ENCODE measurements around the gene SMTNL2.

SMTNL2 gene

DNA sequence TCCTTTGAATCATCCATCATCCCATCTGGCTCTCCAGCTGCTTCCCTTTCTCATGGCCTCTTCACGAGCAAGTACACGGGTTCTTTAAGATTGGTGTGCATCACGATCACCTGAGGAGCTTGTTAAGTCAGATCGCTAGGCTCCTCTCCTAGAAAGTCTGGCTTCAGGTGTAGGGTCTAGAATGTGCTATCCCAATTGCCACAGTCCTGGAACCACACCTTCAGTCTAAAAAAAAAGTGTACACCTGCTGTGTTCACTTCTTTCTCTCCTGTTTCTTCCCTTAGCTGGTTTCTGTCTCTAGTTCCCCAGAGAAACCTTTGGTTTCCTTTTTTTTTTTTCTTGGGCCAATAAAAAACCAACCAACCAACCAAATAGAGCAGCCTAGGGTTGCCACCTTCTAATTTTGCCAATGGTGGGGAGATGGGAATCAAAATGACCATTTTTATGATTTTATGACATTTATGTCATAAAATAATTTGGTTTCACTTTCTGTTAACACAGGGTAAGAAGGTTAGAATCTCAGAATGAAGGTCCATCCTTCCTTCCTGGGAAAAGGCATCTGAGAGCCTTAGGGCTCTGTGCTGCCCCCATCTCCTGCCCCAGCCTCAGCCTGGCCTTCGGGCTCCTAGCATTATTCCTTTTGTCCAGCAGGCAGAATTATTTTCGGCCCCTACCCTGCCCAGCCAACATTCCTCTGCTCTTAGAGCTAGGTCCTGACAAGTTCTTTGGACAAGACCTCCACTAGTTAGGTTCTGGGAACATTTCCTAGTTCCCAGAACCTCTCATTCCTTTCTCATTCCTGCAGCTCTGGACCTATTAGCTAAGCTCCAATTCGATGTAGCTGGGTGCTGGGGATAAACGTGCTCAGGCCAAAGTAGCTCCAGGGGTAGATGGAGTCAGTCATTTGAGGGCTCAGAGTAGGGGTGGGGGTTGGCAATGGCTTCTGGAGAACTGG lies 22.0 kb upstream of the SMTNL2 start:
- Histone ChIP-seq H3K4me1 (ENCODE audit: control insufficient read depth, insufficient read depth, low read length) (no peaks in the 10 kb centered on the region; the same call in 1 of the 2 replicates), H3K4me3 (ENCODE audit: low read length) (no peak overlapping the region)
- no CpG with 5 or more reads among the region's 8 CpGs for WGBS (ENCODE audit: insufficient coverage, insufficient read length)

DNA sequence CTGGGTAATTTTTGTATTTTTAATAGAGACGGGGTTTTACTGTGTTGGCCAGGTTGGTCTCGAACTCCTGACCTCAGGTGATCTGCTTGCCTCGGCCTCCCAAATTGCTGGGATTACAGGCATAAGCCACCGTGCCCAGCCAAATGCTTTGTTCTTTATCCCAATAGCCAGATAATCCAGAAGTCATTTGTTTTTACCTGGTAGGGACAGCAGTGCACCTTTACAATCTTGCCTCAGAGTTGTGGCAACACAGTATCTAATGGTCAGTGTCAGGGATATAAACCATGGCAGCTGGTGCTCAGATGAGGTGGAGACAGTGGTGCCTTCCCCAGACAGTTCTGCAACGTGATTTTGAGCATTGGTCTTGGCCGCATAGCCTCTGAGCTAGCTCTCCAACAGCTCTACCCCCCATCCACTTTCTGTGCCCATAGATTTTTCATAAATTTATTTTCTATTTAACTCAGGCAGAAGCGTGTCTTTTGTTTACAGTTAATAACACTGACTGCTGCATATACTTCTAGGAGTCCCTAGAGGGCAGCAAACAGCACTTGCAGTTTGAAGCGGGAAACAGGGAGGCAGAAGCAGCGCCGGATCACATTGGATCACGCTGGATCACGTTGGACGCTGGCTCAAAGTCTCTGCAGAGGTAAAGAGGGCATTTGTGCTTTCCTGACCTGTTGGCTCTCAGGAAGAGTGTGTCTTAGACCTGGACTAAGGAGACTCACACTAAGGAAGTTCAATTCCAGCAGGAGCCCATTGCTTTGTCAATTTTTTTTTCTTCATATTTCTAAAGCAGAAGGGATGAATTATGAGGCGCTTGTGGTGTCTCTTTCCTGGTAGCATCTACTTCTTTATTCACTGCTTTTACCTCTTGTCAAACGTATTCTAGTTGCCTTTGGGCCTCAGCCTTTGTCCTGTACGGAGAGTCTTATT lies 18.9 kb upstream of the SMTNL2 start:
- H3K27me3 ChIP-seq (ENCODE audit: control insufficient read depth, insufficient read depth, low read length), result no peaks in the 10 kb centered on the region
- no peak overlapping the region for H3K27ac ChIP-seq (ENCODE audit: low read length)
- H3K9me3 ChIP-seq (ENCODE audit: control insufficient read depth, insufficient read depth, low read length), result no peaks in the 10 kb centered on the region
- DNase-seq (ENCODE audit: low read depth, low spot score), result peak; percentile 78
- H3K36me3 ChIP-seq (ENCODE audit: control insufficient read depth, insufficient read depth, low read length), result no peaks in the 10 kb centered on the region
- H3K4me3 ChIP-seq (ENCODE audit: low read length), result no peak overlapping the region
- no peaks in the 10 kb centered on the region for H3K4me1 ChIP-seq (ENCODE audit: control insufficient read depth, insufficient read depth, low read length)
- no CpG with 5 or more reads among the region's 16 CpGs for WGBS (ENCODE audit: insufficient coverage, insufficient read length)

More for the DNA sequence above, 22.0 kb upstream of the SMTNL2 start:
- Histone ChIP-seq H3K27ac (ENCODE audit: low read length) (no peak overlapping the region), H3K27me3 (ENCODE audit: control insufficient read depth, insufficient read depth, low read length) (no peaks in the 10 kb centered on the region), H3K9me3 (ENCODE audit: control insufficient read depth, insufficient read depth, low read length) (no peaks in the 10 kb centered on the region), H3K36me3 (ENCODE audit: control insufficient read depth, insufficient read depth, low read length) (no peaks in the 10 kb centered on the region; the same call in 1 of the 2 replicates)
- DNase-seq (ENCODE audit: low read depth, low spot score), result no peak

DNA sequence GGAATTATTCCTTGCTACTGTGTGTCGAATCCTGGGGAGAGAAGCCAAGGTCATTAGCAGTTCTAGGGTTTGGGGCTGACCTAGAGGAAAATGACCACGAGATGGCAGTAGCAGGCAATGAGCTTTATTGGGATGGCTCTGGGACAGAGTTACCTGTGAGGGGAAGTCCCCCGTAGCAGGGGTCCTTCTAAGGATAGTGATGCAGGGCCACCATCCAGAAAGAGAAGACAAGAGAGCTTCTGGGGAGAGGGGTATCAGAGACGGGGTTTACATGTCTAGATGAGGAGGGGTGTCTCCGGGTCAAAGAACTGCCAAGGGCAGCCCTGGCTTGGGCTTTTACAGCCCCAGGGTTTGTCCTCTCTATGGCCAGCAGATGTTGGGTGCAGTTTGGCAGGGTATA lies 17.5 kb upstream of the SMTNL2 start:
- Histone ChIP-seq H3K27me3 (ENCODE audit: control insufficient read depth, insufficient read depth, low read length) (no peaks in the 10 kb centered on the region), H3K27ac (ENCODE audit: low read length) (no peak overlapping the region), H3K4me3 (ENCODE audit: low read length) (no peak overlapping the region), H3K4me1 (ENCODE audit: control insufficient read depth, insufficient read depth, low read length) (no peaks in the 10 kb centered on the region), H3K36me3 (ENCODE audit: control insufficient read depth, insufficient read depth, low read length) (no peaks in the 10 kb centered on the region), H3K9me3 (ENCODE audit: control insufficient read depth, insufficient read depth, low read length) (no peaks in the 10 kb centered on the region)
- peak; percentile 90 for DNase-seq (ENCODE audit: low read depth, low spot score)
- WGBS (ENCODE audit: insufficient coverage, insufficient read length), result no CpG with 5 or more reads among the region's 5 CpGs

DNA sequence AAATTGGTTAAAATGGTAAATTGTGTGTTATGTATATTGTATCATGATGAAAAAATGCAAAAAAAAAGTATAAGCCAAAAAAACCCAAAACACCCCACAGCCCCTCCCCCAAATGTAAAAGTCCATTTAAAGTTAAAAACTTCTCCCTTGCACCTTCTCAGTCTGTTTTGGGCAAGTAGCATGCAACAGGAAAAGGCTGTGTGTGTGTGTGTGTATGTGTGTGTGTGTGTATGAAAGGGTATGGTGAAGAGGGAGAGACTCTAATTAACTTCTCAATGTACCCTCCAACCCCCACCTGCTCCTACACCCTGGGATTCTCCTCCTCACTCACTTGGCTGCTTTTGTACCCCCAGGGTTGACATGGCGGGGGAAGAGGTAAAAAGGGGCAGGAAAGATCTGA lies 14.7 kb upstream of the SMTNL2 start:
- Histone ChIP-seq H3K27me3 (ENCODE audit: control insufficient read depth, insufficient read depth, low read length) (no peaks in the 10 kb centered on the region), H3K27ac (ENCODE audit: low read length) (no peak overlapping the region), H3K4me1 (ENCODE audit: control insufficient read depth, insufficient read depth, low read length) (no peaks in the 10 kb centered on the region), H3K4me3 (ENCODE audit: low read length) (no peak overlapping the region), H3K9me3 (ENCODE audit: control insufficient read depth, insufficient read depth, low read length) (no peaks in the 10 kb centered on the region), H3K36me3 (ENCODE audit: control insufficient read depth, insufficient read depth, low read length) (no peaks in the 10 kb centered on the region)
- WGBS (ENCODE audit: insufficient coverage, insufficient read length), result no CpG with 5 or more reads among the region's 1 CpG
- no peak for DNase-seq (ENCODE audit: low read depth, low spot score)

DNA sequence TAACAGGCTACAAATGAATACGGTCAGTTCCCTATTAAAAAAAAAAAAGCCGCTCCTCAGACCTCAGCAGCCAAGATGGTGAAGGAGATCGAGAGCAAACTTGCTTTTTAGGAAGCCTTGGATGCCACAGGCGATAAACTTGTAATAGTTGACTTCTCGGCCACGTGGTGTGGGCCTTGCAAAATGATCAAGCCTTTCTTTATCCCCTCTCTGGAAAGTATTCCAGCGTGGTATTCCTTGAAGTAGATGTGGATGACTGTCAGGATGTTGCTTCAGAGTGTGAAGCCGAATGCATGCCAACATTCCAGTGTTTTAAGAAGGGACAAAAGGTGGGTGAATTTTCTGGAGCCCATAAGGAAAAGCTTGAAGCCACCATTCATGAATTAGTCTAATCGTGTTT lies 12.2 kb upstream of the SMTNL2 start:
- no CpG with 5 or more reads among the region's 9 CpGs for WGBS (ENCODE audit: insufficient coverage, insufficient read length)
- Histone ChIP-seq H3K4me3 (ENCODE audit: low read length) (no peak overlapping the region), H3K4me1 (ENCODE audit: control insufficient read depth, insufficient read depth, low read length) (peaks cover 13% of the 10 kb centered on the region), H3K27ac (ENCODE audit: low read length) (no peak overlapping the region), H3K9me3 (ENCODE audit: control insufficient read depth, insufficient read depth, low read length) (no peaks in the 10 kb centered on the region), H3K27me3 (ENCODE audit: control insufficient read depth, insufficient read depth, low read length) (no peaks in the 10 kb centered on the region), H3K36me3 (ENCODE audit: control insufficient read depth, insufficient read depth, low read length) (no peaks in the 10 kb centered on the region)
- DNase-seq (ENCODE audit: low read depth, low spot score), result no peak

DNA sequence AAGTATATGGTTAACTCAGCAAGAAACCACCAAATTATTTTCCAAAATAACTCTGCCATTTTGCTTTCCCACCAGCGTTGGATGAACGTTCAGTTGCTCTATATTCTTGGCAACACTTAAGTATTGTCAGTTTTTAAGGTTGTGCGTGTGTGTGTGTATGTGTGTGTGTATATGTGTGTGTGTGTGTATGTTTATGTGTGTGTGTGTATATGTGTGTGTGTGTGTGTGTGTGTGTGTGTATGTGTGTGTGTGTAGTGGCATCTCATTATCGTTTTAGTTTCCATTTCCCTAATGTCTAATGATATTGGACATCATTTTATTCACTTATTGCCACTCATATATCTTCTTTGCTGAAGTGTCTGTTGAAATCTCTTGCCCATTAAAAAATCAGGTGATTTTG lies 11.2 kb upstream of the SMTNL2 start:
- Histone ChIP-seq H3K36me3 (ENCODE audit: control insufficient read depth, insufficient read depth, low read length) (no peaks in the 10 kb centered on the region), H3K9me3 (ENCODE audit: control insufficient read depth, insufficient read depth, low read length) (no peaks in the 10 kb centered on the region), H3K27me3 (ENCODE audit: control insufficient read depth, insufficient read depth, low read length) (no peaks in the 10 kb centered on the region), H3K4me3 (ENCODE audit: low read length) (no peak overlapping the region), H3K27ac (ENCODE audit: low read length) (no peak overlapping the region), H3K4me1 (ENCODE audit: control insufficient read depth, insufficient read depth, low read length) (peaks cover 15% of the 10 kb centered on the region)
- 100% methylated on average over 1 of the region's 4 CpGs for WGBS (ENCODE audit: insufficient coverage, insufficient read length)
- DNase-seq (ENCODE audit: low read depth, low spot score), result no peak

DNA sequence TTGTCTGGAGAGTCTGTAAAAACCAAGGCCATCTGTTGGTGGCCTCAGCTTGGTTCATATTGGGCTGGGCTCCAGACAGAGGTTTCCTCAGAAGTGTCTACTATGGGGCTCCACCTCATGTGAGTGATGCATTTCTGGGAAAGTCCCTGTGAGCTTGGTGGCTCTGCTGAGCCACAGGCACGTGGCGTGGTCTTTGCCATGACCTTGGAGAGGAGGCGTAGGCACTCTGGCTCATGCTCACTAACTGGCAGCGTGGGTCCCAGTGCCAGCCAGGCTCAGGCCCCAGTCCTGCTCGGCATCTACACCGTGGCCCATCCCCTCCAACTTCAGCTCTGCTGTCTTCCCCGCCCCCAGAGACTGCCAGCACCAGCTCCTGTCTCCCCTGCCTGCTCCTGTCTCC lies 10.7 kb upstream of the SMTNL2 start:
- Histone ChIP-seq H3K4me1 (ENCODE audit: control insufficient read depth, insufficient read depth, low read length) (peaks cover 15% of the 10 kb centered on the region), H3K4me3 (ENCODE audit: low read length) (no peak overlapping the region), H3K9me3 (ENCODE audit: control insufficient read depth, insufficient read depth, low read length) (no peaks in the 10 kb centered on the region), H3K27ac (ENCODE audit: low read length) (no peak overlapping the region), H3K36me3 (ENCODE audit: control insufficient read depth, insufficient read depth, low read length) (no peaks in the 10 kb centered on the region), H3K27me3 (ENCODE audit: control insufficient read depth, insufficient read depth, low read length) (no peaks in the 10 kb centered on the region)
- no CpG with 5 or more reads among the region's 7 CpGs for WGBS (ENCODE audit: insufficient coverage, insufficient read length)
- DNase-seq (ENCODE audit: low read depth, low spot score), result no peak

DNA sequence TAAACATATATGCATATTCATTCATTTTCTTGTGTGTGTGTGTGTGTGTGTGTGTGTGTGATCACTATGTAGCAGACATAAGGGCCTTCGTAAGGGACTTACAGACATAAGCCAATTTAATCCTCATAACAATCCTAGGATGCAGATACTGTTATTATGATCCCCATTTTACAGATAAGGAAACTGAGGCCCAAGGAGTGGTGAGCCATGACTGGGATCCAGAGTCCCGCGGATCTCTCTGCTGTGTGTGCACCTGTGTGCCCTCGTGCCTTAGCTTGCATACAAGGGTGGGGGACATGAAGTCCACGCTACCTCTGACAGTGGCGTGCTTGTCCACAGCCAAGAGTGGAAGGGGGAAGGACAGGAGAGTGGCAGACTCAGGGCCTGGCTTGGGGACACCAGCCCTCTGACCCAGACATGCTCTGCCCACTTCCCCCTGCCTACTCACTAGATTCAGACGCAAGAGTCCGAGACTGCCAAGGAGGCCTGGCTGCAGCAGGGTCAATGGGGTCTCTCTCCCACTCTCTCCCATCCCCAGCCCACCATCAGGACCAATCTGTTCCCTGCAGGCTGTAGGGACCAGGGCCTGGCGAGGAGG lies 9.8 kb upstream of the SMTNL2 start:
- WGBS (ENCODE audit: insufficient coverage, insufficient read length), result no CpG with 5 or more reads among the region's 9 CpGs
- H3K4me1 ChIP-seq (ENCODE audit: control insufficient read depth, insufficient read depth, low read length), result peaks cover 15% of the 10 kb centered on the region

DNA sequence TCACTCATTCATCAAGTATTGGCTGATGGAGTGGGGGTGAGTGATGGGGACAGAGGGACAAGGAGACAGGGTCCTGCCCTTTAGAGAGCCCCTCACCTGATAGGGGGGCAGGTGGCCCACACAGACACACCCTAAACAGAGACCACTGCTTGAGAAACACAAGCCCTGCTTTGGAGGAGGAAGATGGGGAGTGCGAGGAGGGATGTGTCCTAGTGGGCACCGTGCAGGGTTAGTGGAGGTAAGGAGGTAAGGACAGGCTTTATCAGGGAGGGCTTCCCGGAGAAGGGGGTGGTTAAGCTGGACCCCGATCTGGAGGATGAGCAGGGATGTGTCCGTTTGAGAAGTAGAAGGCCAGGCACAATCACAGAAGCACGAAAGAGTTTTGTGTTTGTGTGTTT lies 8.2 kb upstream of the SMTNL2 start:
- peaks cover 15% of the 10 kb centered on the region for H3K4me1 ChIP-seq (ENCODE audit: control insufficient read depth, insufficient read depth, low read length)
- WGBS (ENCODE audit: insufficient coverage, insufficient read length), result no CpG with 5 or more reads among the region's 6 CpGs
- no peaks in the 10 kb centered on the region for H3K27me3 ChIP-seq (ENCODE audit: control insufficient read depth, insufficient read depth, low read length)
- no peak for DNase-seq (ENCODE audit: low read depth, low spot score)
- H3K9me3 ChIP-seq (ENCODE audit: control insufficient read depth, insufficient read depth, low read length), result no peaks in the 10 kb centered on the region
- no peak overlapping the region for H3K4me3 ChIP-seq (ENCODE audit: low read length)
- H3K36me3 ChIP-seq (ENCODE audit: control insufficient read depth, insufficient read depth, low read length), result no peaks in the 10 kb centered on the region
- no peak overlapping the region for H3K27ac ChIP-seq (ENCODE audit: low read length)

More for the DNA sequence above, 9.8 kb upstream of the SMTNL2 start:
- Histone ChIP-seq H3K36me3 (ENCODE audit: control insufficient read depth, insufficient read depth, low read length) (no peaks in the 10 kb centered on the region), H3K4me3 (ENCODE audit: low read length) (no peak overlapping the region), H3K27ac (ENCODE audit: low read length) (no peak overlapping the region), H3K27me3 (ENCODE audit: control insufficient read depth, insufficient read depth, low read length) (no peaks in the 10 kb centered on the region), H3K9me3 (ENCODE audit: control insufficient read depth, insufficient read depth, low read length) (no peaks in the 10 kb centered on the region)
- no peak for DNase-seq (ENCODE audit: low read depth, low spot score)

DNA sequence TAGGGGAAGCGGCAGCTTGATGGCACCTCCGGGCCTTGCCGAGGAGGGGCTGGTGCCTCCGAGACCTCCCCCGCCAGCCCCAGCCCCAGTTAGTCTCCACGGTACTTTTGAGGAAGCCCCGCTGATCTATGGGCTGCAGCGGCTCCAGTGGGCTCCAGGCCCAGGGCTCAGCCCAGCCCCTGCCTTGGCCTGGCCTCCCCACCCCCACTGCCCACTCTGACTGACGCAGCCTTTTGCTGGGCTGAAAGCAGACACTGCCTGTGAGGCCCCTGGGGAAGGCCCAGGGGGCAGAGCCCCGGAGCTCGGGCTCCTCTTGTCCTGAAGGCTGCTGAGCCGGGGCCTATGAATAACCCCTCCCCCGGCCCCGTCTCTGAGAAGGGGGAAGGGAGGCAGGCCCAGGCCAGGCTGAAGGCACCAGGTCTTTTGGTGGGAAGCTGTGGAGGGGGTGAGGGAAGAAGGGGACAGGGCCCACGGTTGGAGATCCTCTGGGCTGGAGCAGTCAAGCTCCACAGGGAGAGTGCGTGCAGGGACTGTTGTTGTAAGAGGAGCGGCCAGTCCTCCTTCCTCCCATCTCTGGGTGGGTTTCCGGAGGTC lies 7.5 kb upstream of the SMTNL2 start:
- DNase-seq (ENCODE audit: low read depth, low spot score), result no peak
- peaks cover 15% of the 10 kb centered on the region for H3K4me1 ChIP-seq (ENCODE audit: control insufficient read depth, insufficient read depth, low read length)
- H3K9me3 ChIP-seq (ENCODE audit: control insufficient read depth, insufficient read depth, low read length), result no peaks in the 10 kb centered on the region
- H3K36me3 ChIP-seq (ENCODE audit: control insufficient read depth, insufficient read depth, low read length), result no peaks in the 10 kb centered on the region
- H3K27ac ChIP-seq (ENCODE audit: low read length), result no peak overlapping the region
- H3K27me3 ChIP-seq (ENCODE audit: control insufficient read depth, insufficient read depth, low read length), result no peaks in the 10 kb centered on the region
- no peak overlapping the region for H3K4me3 ChIP-seq (ENCODE audit: low read length)
- no CpG with 5 or more reads among the region's 18 CpGs for WGBS (ENCODE audit: insufficient coverage, insufficient read length)

All from iPS DF 6.9 (cell line).